Transverse colon (tissue), 3 donors: ENCODE measurements around the gene ARHGEF26.

Experiments
- POLR2A ChIP-seq: fragments of 450-650 bp; IDR thresholded peaks from one replicate; pipeline ENCODE4 v1.6.1; 2016; ENCODE audit warnings: antibody characterized with exemption, mild to moderate bottlenecking, moderate library complexity
- TF ChIP-seq, protein P1 (sequence below), 5 experiments: fragments of 200-600 bp in 3 of 5; fragments of 450-650 bp in 2 of 5; sonication (generic) in 3 of 5; IDR thresholded peaks; 1 replicate in 2 of 5; 2 replicates in 3 of 5; pipeline ENCODE4 v1.5.1; 2016 to 2017; ENCODE audit warnings: antibody characterized with exemption in 5 of 5, inconsistent platforms in 3 of 5, mild to moderate bottlenecking in 2 of 5, moderate library complexity in 1 of 5

- TF ChIP-seq, protein P1, sequence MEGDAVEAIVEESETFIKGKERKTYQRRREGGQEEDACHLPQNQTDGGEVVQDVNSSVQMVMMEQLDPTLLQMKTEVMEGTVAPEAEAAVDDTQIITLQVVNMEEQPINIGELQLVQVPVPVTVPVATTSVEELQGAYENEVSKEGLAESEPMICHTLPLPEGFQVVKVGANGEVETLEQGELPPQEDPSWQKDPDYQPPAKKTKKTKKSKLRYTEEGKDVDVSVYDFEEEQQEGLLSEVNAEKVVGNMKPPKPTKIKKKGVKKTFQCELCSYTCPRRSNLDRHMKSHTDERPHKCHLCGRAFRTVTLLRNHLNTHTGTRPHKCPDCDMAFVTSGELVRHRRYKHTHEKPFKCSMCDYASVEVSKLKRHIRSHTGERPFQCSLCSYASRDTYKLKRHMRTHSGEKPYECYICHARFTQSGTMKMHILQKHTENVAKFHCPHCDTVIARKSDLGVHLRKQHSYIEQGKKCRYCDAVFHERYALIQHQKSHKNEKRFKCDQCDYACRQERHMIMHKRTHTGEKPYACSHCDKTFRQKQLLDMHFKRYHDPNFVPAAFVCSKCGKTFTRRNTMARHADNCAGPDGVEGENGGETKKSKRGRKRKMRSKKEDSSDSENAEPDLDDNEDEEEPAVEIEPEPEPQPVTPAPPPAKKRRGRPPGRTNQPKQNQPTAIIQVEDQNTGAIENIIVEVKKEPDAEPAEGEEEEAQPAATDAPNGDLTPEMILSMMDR (IDR thresholded peaks at IDR 0.05) = no peak
- TF ChIP-seq POLR2A = no peak
Observed at GRCh38 chr3:154251610-154252009, 130.4 kb downstream of the ARHGEF26 start.
